Stimulated activated memory B cell treated with anti-CD40 and anti-IgM and Interleukin-4, amounts not matched to agents 10 μg/mL and 1 μg/mL and 100 μg/mL, for 72 hours (primary cell): Measurements from ENCODE around the gene ATM.

Experiments
- ATAC-seq: fragments of 150-1000 bp; cut with Tn5 transposase; 2 replicates; pipeline ENCODE4 v1.10.0; 2021
- H3K27ac Mint-ChIP-seq: one replicate; pipeline ENCODE4 v1.8.0; 2022; ENCODE audit warnings: mild to moderate bottlenecking, mixed read lengths
- H3K27me3 Mint-ChIP-seq: one replicate; pipeline ENCODE4 v1.8.0; 2022; ENCODE audit warnings: mixed read lengths
- H3K36me3 Mint-ChIP-seq: one replicate; pipeline ENCODE4 v1.8.0; 2022; ENCODE audit warnings: mixed read lengths
- H3K4me1 Mint-ChIP-seq: one replicate; pipeline ENCODE4 v1.8.0; 2022; ENCODE audit warnings: mixed read lengths
- H3K4me3 Mint-ChIP-seq: one replicate; pipeline ENCODE4 v1.8.0; 2022; ENCODE audit warnings: mild to moderate bottlenecking, moderate library complexity, mixed read lengths
- H3K9me3 Mint-ChIP-seq: one replicate; pipeline ENCODE4 v1.8.0; 2022; ENCODE audit warnings: mixed read lengths

The ATM gene, protein sequence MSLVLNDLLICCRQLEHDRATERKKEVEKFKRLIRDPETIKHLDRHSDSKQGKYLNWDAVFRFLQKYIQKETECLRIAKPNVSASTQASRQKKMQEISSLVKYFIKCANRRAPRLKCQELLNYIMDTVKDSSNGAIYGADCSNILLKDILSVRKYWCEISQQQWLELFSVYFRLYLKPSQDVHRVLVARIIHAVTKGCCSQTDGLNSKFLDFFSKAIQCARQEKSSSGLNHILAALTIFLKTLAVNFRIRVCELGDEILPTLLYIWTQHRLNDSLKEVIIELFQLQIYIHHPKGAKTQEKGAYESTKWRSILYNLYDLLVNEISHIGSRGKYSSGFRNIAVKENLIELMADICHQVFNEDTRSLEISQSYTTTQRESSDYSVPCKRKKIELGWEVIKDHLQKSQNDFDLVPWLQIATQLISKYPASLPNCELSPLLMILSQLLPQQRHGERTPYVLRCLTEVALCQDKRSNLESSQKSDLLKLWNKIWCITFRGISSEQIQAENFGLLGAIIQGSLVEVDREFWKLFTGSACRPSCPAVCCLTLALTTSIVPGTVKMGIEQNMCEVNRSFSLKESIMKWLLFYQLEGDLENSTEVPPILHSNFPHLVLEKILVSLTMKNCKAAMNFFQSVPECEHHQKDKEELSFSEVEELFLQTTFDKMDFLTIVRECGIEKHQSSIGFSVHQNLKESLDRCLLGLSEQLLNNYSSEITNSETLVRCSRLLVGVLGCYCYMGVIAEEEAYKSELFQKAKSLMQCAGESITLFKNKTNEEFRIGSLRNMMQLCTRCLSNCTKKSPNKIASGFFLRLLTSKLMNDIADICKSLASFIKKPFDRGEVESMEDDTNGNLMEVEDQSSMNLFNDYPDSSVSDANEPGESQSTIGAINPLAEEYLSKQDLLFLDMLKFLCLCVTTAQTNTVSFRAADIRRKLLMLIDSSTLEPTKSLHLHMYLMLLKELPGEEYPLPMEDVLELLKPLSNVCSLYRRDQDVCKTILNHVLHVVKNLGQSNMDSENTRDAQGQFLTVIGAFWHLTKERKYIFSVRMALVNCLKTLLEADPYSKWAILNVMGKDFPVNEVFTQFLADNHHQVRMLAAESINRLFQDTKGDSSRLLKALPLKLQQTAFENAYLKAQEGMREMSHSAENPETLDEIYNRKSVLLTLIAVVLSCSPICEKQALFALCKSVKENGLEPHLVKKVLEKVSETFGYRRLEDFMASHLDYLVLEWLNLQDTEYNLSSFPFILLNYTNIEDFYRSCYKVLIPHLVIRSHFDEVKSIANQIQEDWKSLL (N-terminal part only)

GRCh38 chr11:108222574-108223347 lies at the start of gene ATM, which contains the start of gene NPAT:
Gene ATM, plus strand, starts transcription at chr11:108223067. Its CDS starts 4,558 bp downstream, at chr11:108227625.
Gene NPAT, minus strand, starts transcription at chr11:108222638. Its CDS starts 102 bp downstream, at chr11:108222536.
- peaks cover 38% of the 10 kb centered on the region for H3K36me3 Mint-ChIP-seq
- no peaks in the 10 kb centered on the region for H3K27me3 Mint-ChIP-seq
- H3K4me1 Mint-ChIP-seq: peaks cover 67% of the 10 kb centered on the region
- no peak within 1 kb of the TSS for H3K4me3 Mint-ChIP-seq
- no peak within 1 kb of the TSS for H3K27ac Mint-ChIP-seq
- H3K9me3 Mint-ChIP-seq: no peaks in the 10 kb centered on the region
- peak; percentile 94 for ATAC-seq

GRCh38 chr11:108177570-108177969 lies 45.3 kb upstream of the ATM start:
- H3K4me1 Mint-ChIP-seq: peaks cover 18% of the 10 kb centered on the region
- no peak overlapping the region for H3K4me3 Mint-ChIP-seq
- no peak for ATAC-seq
- H3K36me3 Mint-ChIP-seq: peaks cover 62% of the 10 kb centered on the region
- no peak overlapping the region for H3K27ac Mint-ChIP-seq
- H3K9me3 Mint-ChIP-seq: no peaks in the 10 kb centered on the region
- H3K27me3 Mint-ChIP-seq: no peaks in the 10 kb centered on the region

DNA sequence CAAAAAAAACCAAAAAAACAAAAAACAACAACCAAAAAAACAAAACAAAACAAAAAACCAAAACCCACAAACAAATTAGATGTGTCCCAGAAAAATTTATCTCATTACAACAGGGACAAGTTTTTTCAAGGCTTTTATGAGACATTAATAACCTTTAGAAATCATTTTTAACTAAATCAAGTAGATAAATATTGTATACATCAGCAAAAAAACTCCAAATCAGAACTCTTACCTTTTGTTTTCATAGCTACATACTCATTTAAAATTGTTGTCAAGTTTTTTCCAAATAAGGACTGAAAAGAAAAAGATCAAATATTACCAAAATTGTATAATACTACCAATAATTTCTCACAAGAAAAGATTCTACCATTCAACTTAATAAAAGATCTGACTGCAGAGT lies 29.1 kb upstream of the ATM start:
- H3K27ac Mint-ChIP-seq: no peak overlapping the region
- peaks cover 25% of the 10 kb centered on the region for H3K36me3 Mint-ChIP-seq
- no peaks in the 10 kb centered on the region for H3K9me3 Mint-ChIP-seq
- no peaks in the 10 kb centered on the region for H3K27me3 Mint-ChIP-seq
- H3K4me3 Mint-ChIP-seq: no peak overlapping the region
- H3K4me1 Mint-ChIP-seq: peaks cover 11% of the 10 kb centered on the region
- ATAC-seq: no peak

- no peak overlapping the region for H3K27ac Mint-ChIP-seq
Measured at GRCh38 chr11:108196901-108197300, 26.0 kb upstream of the ATM start.

GRCh38 chr11:108197351-108197750 lies 25.5 kb upstream of the ATM start:
- H3K27ac Mint-ChIP-seq: no peak overlapping the region
- no peaks in the 10 kb centered on the region for H3K9me3 Mint-ChIP-seq
- ATAC-seq: no peak
- H3K4me1 Mint-ChIP-seq: peaks cover 35% of the 10 kb centered on the region
- H3K4me3 Mint-ChIP-seq: no peak overlapping the region
- peaks cover 31% of the 10 kb centered on the region for H3K36me3 Mint-ChIP-seq
- H3K27me3 Mint-ChIP-seq: no peaks in the 10 kb centered on the region

More at GRCh38 chr11:108196901-108197300, 26.0 kb upstream of the ATM start:
- H3K4me1 Mint-ChIP-seq: peaks cover 35% of the 10 kb centered on the region
- H3K9me3 Mint-ChIP-seq: no peaks in the 10 kb centered on the region
- peaks cover 31% of the 10 kb centered on the region for H3K36me3 Mint-ChIP-seq
- no peaks in the 10 kb centered on the region for H3K27me3 Mint-ChIP-seq
- no peak for ATAC-seq
- no peak overlapping the region for H3K4me3 Mint-ChIP-seq

DNA sequence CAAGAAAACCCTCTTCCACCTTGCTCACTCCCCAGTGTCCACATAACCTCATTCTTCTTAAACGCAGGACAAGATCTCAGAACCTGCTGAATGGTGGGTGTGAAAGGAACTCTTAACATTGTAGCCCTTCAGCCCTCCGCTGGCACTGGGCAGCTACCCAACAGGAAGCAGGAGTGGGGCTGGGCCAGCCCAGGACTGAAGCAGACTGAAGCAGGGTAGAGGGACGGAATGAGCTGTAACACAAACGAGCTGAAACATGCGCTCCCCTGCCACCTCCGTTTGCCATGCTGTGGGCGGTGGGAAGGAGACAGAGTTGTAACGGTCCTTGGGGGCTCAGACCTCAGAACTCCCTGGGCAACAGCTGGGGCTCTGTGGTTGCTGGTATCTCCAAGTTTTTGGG lies 24.0 kb upstream of the ATM start:
- Mint-ChIP-seq H3K27ac (peak overlapping the region; percentile 82), H3K36me3 (peaks cover 38% of the 10 kb centered on the region), H3K9me3 (peaks cover 5% of the 10 kb centered on the region), H3K4me3 (peak overlapping the region; percentile 13), H3K27me3 (no peaks in the 10 kb centered on the region), H3K4me1 (peaks cover 44% of the 10 kb centered on the region)
- no peak for ATAC-seq

- Mint-ChIP-seq H3K27ac (peak overlapping the region; percentile 82), H3K4me3 (peak overlapping the region; percentile 44), H3K4me1 (peaks cover 48% of the 10 kb centered on the region), H3K27me3 (no peaks in the 10 kb centered on the region), H3K36me3 (peaks cover 47% of the 10 kb centered on the region), H3K9me3 (peaks cover 5% of the 10 kb centered on the region)
- peak; percentile 98 for ATAC-seq
Measured at GRCh38 chr11:108199446-108200321, 23.2 kb upstream of the ATM start.

DNA sequence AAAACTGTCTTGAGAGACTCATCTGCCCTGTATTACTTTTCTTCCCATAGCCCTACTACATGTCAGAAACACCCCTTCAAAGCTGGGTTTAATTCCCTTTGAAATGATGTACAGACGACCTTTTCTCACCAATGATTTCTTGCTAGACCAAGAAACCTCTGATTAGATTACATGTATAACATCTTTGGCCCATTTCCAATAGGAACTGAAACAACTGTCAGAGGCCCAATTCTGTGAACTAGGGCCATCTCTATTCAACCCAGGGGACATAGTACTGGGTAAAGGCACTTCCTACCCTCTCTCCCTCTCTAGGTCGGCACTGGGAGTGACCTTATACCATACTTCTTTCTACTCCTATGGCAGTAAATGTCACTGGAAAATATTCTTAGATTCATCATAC lies 19.8 kb upstream of the ATM start:
- Mint-ChIP-seq H3K4me3 (no peak overlapping the region), H3K4me1 (peaks cover 46% of the 10 kb centered on the region), H3K9me3 (peaks cover 12% of the 10 kb centered on the region), H3K36me3 (peaks cover 72% of the 10 kb centered on the region), H3K27me3 (no peaks in the 10 kb centered on the region), H3K27ac (peak overlapping the region; percentile 8)
- no peak for ATAC-seq

DNA sequence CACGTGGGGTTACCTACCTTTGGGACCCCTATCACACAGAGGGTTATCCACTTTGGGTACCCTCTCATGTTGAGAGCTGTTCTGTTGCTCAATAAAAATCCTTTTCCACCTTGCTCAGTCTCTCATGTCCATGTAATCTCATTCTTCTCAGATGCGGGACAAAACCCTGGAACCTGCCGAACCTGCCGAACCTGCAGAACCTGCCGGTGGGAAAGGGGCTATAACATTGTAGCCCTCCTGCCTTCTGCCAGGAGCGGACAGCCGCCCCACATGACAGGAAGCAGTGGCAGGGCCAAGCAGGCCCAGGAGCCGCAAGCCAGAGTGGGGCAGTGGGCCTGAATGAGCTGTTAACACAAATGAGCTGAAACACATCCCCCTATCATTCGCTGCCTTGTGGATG lies 18.5 kb upstream of the ATM start:
- H3K27ac Mint-ChIP-seq: no peak overlapping the region
- no peak for ATAC-seq
- H3K4me3 Mint-ChIP-seq: no peak overlapping the region
- H3K4me1 Mint-ChIP-seq: peaks cover 40% of the 10 kb centered on the region
- peaks cover 69% of the 10 kb centered on the region for H3K36me3 Mint-ChIP-seq
- peaks cover 12% of the 10 kb centered on the region for H3K9me3 Mint-ChIP-seq
- no peaks in the 10 kb centered on the region for H3K27me3 Mint-ChIP-seq

DNA sequence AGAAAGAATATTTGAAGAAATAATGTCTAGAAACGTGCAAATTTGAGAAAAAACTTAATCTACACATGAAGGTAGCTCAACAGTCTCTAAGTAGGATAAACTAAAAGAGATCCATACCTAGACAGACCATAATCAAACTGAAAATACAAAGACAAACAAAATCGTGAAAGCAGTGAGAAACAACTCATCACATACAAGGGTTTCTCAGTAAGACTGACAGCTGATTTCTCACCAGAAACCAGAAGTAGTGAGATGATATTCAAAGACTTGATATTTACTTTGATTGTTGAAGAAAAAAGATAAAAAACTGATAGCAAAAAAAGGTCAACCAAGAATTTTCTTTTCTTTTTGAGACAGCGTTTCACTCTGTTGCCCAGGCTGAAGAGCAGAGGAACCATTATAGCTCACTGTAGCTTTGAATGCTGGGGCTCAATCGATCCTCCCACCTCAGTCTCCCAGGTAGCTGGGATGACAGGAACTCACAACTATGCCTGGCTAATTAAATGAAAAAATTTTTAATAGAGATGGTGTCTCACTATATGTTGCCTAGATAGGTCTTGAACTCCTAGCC lies 17.9 kb upstream of the ATM start:
- Mint-ChIP-seq H3K4me1 (peaks cover 39% of the 10 kb centered on the region), H3K27me3 (no peaks in the 10 kb centered on the region), H3K9me3 (peaks cover 12% of the 10 kb centered on the region), H3K36me3 (peaks cover 69% of the 10 kb centered on the region), H3K27ac (no peak overlapping the region), H3K4me3 (no peak overlapping the region)
- no peak for ATAC-seq

- peaks cover 12% of the 10 kb centered on the region for H3K9me3 Mint-ChIP-seq
- H3K36me3 Mint-ChIP-seq: peaks cover 81% of the 10 kb centered on the region
- H3K27ac Mint-ChIP-seq: no peak overlapping the region
- no peak overlapping the region for H3K4me3 Mint-ChIP-seq
- ATAC-seq: no peak
- no peaks in the 10 kb centered on the region for H3K27me3 Mint-ChIP-seq
- H3K4me1 Mint-ChIP-seq: peaks cover 38% of the 10 kb centered on the region
Measured at GRCh38 chr11:108206171-108206570, 16.7 kb upstream of the ATM start.

DNA sequence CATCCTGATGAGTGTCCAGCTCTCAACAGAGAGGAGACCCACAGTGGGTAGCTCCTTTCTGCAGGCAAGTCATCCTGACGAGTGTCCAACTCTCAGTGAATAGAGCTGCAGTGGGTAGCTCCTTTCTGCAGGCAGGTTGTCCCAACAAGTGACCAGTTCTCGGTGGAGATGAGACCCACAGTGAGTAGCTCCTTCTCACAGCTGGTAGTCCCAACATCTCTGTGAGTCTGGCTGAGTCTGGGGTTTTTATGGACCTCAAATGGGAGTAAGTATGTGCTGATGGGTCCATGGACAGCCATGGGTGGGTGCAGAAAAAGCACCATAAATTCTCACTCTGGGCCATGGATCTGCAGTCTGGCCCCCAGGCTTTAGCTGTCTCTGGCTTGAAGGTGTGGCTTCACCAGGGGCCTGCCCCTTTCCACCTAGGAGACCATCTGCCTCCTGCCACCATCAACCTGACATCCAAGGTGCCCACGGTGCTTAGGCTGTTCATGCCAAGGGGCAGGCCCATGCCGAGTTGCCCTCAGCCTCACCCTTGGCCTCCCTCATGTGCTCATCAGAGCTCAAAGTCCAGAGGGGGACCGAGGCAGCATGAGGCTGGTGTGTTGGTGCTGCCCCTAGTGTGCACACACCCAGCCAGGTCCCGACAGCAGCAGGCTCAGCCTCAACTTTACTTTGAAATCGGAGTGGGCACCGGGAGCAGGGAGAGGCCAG lies 15.7 kb upstream of the ATM start:
- H3K4me3 Mint-ChIP-seq: no peak overlapping the region
- no peak for ATAC-seq
- no peak overlapping the region for H3K27ac Mint-ChIP-seq
- no peaks in the 10 kb centered on the region for H3K27me3 Mint-ChIP-seq
- peaks cover 12% of the 10 kb centered on the region for H3K9me3 Mint-ChIP-seq
- peaks cover 38% of the 10 kb centered on the region for H3K4me1 Mint-ChIP-seq
- H3K36me3 Mint-ChIP-seq: peaks cover 86% of the 10 kb centered on the region

DNA sequence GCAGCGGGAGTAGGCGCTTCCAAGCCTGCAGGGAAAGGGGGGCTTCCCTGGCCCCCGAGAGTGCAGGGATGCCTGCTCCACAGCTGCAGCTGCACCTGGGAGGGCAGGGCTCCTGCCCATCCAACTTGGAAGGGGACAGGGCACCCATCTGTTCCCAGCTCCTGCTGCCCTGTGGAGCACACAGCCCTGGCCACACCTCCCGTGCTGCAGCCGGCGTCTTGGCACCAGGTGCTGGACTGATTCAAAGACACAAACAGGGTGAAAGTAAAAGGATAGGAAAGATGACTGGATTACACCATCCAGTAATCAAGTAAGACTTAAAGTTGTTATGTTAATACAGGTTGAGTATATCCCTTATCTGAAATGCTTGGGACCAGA lies 15.2 kb upstream of the ATM start:
- no peaks in the 10 kb centered on the region for H3K27me3 Mint-ChIP-seq
- H3K4me3 Mint-ChIP-seq: no peak overlapping the region
- H3K27ac Mint-ChIP-seq: no peak overlapping the region
- no peak for ATAC-seq
- H3K4me1 Mint-ChIP-seq: peaks cover 38% of the 10 kb centered on the region
- H3K36me3 Mint-ChIP-seq: peaks cover 86% of the 10 kb centered on the region
- H3K9me3 Mint-ChIP-seq: peaks cover 12% of the 10 kb centered on the region
